ENCODE data around the gene PRDM11.

PRDM11 gene

GRCh38 chr11:45212566-45213315 is 66.3 kb downstream of the PRDM11 start:
- no peak for DNase-seq

GRCh38 chr11:45213316-45213665 is 66.9 kb downstream of the PRDM11 start:
- no peak for DNase-seq

GRCh38 chr11:45213717-45214116 is 67.3 kb downstream of the PRDM11 start:
- DNase-seq, result no peak

- no peak for DNase-seq
Observed at GRCh38 chr11:45215098-45215865, 68.8 kb downstream of the PRDM11 start.

- no peak for DNase-seq
Observed at GRCh38 chr11:45216031-45216430, 69.6 kb downstream of the PRDM11 start.

GRCh38 chr11:45216901-45217300 is 70.5 kb downstream of the PRDM11 start:
- no peak for DNase-seq

GRCh38 chr11:45217991-45218390 is 71.6 kb downstream of the PRDM11 start:
- no peak for DNase-seq

- no peak for DNase-seq
Observed at GRCh38 chr11:45218705-45219104, 72.3 kb downstream of the PRDM11 start.

GRCh38 chr11:45219411-45219810 is 73.0 kb downstream of the PRDM11 start:
- no peak for DNase-seq

- no peak for DNase-seq
Observed at GRCh38 chr11:45223496-45223895, 77.1 kb downstream of the PRDM11 start.

GRCh38 chr11:45224766-45225165 is 78.3 kb downstream of the PRDM11 start:
- no peak for DNase-seq

- no peak for DNase-seq
Observed at GRCh38 chr11:45225277-45225676, 78.8 kb downstream of the PRDM11 start.

- no peak for DNase-seq
Observed at GRCh38 chr11:45225961-45226871, 79.8 kb downstream of the PRDM11 start.

GRCh38 chr11:45226901-45227300 is 80.5 kb downstream of the PRDM11 start:
- no peak for DNase-seq

GRCh38 chr11:45227836-45228235 is 81.4 kb downstream of the PRDM11 start:
- DNase-seq, result no peak

GRCh38 chr11:45229401-45230020 is 83.1 kb downstream of the PRDM11 start:
- no peak for DNase-seq

- no peak for DNase-seq
Observed at GRCh38 chr11:45232341-45233080, 86.1 kb downstream of the PRDM11 start.

- peak; percentile 51 for DNase-seq
Observed at GRCh38 chr11:45233121-45233803, 86.8 kb downstream of the PRDM11 start.

GRCh38 chr11:45233804-45234170 is 87.3 kb downstream of the PRDM11 start:
- no peak for DNase-seq

GRCh38 chr11:45234306-45235006 is 88.0 kb downstream of the PRDM11 start:
- DNase-seq, result no peak
